ENCODE measurements around the gene TSPAN3.

DNA sequence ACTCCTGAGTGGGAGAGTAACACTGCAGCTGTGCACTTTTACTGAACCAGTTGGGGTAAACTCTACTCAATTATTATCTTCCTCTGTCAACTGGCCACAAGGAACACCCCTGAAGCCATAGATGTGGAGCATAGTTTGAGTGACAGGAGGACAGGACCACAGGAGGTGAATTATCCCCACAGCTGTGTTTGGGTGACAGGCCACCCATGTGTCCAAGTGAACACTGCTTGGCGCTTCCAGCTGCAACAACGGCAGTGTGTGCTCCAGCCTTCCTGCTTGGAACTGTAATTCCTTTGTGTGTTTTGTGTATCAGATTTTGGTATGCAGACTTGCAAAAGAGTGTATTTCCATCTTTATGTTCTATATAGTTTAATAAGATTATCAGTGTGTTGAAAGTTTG is 20.2 kb upstream of the TSPAN3 start:
- TF ChIP-seq POLR2A (IDR thresholded peaks at IDR 0.05), result no peak
- TF ChIP-seq, protein P1, sequence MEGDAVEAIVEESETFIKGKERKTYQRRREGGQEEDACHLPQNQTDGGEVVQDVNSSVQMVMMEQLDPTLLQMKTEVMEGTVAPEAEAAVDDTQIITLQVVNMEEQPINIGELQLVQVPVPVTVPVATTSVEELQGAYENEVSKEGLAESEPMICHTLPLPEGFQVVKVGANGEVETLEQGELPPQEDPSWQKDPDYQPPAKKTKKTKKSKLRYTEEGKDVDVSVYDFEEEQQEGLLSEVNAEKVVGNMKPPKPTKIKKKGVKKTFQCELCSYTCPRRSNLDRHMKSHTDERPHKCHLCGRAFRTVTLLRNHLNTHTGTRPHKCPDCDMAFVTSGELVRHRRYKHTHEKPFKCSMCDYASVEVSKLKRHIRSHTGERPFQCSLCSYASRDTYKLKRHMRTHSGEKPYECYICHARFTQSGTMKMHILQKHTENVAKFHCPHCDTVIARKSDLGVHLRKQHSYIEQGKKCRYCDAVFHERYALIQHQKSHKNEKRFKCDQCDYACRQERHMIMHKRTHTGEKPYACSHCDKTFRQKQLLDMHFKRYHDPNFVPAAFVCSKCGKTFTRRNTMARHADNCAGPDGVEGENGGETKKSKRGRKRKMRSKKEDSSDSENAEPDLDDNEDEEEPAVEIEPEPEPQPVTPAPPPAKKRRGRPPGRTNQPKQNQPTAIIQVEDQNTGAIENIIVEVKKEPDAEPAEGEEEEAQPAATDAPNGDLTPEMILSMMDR (IDR thresholded peaks at IDR 0.05), result no peak

All from breast epithelium (tissue), 3 donors.